Measurements from ENCODE around the gene RDH12. TPM values are rescaled to one million over a fixed set of nuclear protein-coding genes. Genes with fewer than 3 reads are reported as not detected.

RDH12 gene
- total and polyA plus RNA-seq, 9 of the 15 experiments (the other 6 are each of a cell fraction or from before 2014, with no cell fraction given), result 0.03 to 0.29 (median 0.07) TPM; not detected in 2

GRCh38 chr14:67749341-67750084 is 47.8 kb downstream of the RDH12 start:
- peaks cover 28% of the 10 kb centered on the region; the same call in 1 of the 3 replicates for H3K36me3 ChIP-seq (ENCODE audit: control insufficient read depth, insufficient read depth, low read length)
- DNase-seq (ENCODE audit: extremely low read depth in 1 of 4, low spot score in 3 of 4), result no peak
- 80% methylated on average over 5 of the region's 6 CpGs for WGBS (ENCODE audit: insufficient coverage, low coverage, missing lambda C conversion rate)
- no peaks in the 10 kb centered on the region for H3K9me3 ChIP-seq (replicated peaks; ENCODE audit: control insufficient read depth, insufficient read depth, low read depth, low read length)
- no peaks in the 10 kb centered on the region for H3K27me3 ChIP-seq (ENCODE audit: control insufficient read depth in 2 of 2, insufficient read depth in 2 of 2, low read length in 2 of 2)
- FAIRE-seq, result no peak
- H3K79me2 ChIP-seq (ENCODE audit: control insufficient read depth, insufficient read depth, low read length), result no peaks in the 10 kb centered on the region
- H3K4me2 ChIP-seq (ENCODE audit: insufficient read depth, low read length), result no peak overlapping the region
- H3K27ac ChIP-seq (ENCODE audit: extremely low read depth, low read depth, low read length), result no peak overlapping the region
- POLR2A ChIA-PET, result interaction anchor here (0.5 kb wide), 1 partner anchor 33 kb away, joined by 3 read pairs; no protein-coding TSS in a partner anchor
- H3K4me1 ChIP-seq (replicated peaks in 1 of 2; ENCODE audit: control insufficient read depth in 2 of 2, insufficient read depth in 2 of 2, low read length in 2 of 2), result no peaks in the 10 kb centered on the region
- in situ Hi-C loops (cut with MboI) (no loop called here), intact Hi-C loops (cut with micrococcal nuclease) (no loop called here)
- no TSS peak for BruUV-seq (replicated peaks)
- H2AFZ ChIP-seq (ENCODE audit: low read depth, low read length), result no peak overlapping the region
- no peak for ATAC-seq
- no peak overlapping the region for H3K4me3 ChIP-seq
- no peaks in the 10 kb centered on the region for H3K9me1 ChIP-seq (ENCODE audit: control insufficient read depth, insufficient read depth, low read length)
- CTCF ChIA-PET (ENCODE audit: low intra/inter-chr PET ratio), result no interaction called here
- H3K9ac ChIP-seq (ENCODE audit: insufficient read depth in 1 of 2, low read depth in 2 of 2, low read length in 2 of 2), result no peak overlapping the region
- no peaks in the 10 kb centered on the region for H4K20me1 ChIP-seq (replicated peaks; ENCODE audit: control insufficient read depth, insufficient read depth, low read length)
- TF ChIP-seq HSF4 (CRISPR knock-in tag; IDR thresholded peaks at IDR 0.05; ENCODE audit: borderline replicate concordance) (no peak), ZNF263 (CRISPR knock-in tag; IDR thresholded peaks at IDR 0.05; ENCODE audit: borderline replicate concordance) (no peak), POLR2B (IDR thresholded peaks at IDR 0.05; ENCODE audit: low read depth, partially characterized antibody) (no peak), CBX5 (IDR thresholded peaks at IDR 0.05; ENCODE audit: borderline replicate concordance, low read depth) (no peak), ETV6 (IDR thresholded peaks at IDR 0.05; ENCODE audit: borderline replicate concordance in 1 of 2, low read depth in 2 of 2, low read length in 1 of 2) (no peak), ETV6 (CRISPR knock-in tag; IDR thresholded peaks at IDR 0.05; ENCODE audit: borderline replicate concordance) (no peak), ELK3 (CRISPR knock-in tag; IDR thresholded peaks at IDR 0.05) (no peak), COPS2 (conservative IDR thresholded peaks at IDR 0.05) (no peak), THRB (CRISPR knock-in tag; conservative IDR thresholded peaks at IDR 0.05) (no peak), CBX3 (IDR thresholded peaks at IDR 0.05; ENCODE audit: borderline replicate concordance in 1 of 2, low read length in 2 of 2) (no peak), ZHX1 (conservative IDR thresholded peaks at IDR 0.05; ENCODE audit: low read length) (no peak)
- TF ChIP-seq, protein P1, sequence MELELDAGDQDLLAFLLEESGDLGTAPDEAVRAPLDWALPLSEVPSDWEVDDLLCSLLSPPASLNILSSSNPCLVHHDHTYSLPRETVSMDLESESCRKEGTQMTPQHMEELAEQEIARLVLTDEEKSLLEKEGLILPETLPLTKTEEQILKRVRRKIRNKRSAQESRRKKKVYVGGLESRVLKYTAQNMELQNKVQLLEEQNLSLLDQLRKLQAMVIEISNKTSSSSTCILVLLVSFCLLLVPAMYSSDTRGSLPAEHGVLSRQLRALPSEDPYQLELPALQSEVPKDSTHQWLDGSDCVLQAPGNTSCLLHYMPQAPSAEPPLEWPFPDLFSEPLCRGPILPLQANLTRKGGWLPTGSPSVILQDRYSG (tag; conservative IDR thresholded peaks at IDR 0.05; ENCODE audit: low read depth), result no peak
- TF ChIP-seq, protein P2, sequence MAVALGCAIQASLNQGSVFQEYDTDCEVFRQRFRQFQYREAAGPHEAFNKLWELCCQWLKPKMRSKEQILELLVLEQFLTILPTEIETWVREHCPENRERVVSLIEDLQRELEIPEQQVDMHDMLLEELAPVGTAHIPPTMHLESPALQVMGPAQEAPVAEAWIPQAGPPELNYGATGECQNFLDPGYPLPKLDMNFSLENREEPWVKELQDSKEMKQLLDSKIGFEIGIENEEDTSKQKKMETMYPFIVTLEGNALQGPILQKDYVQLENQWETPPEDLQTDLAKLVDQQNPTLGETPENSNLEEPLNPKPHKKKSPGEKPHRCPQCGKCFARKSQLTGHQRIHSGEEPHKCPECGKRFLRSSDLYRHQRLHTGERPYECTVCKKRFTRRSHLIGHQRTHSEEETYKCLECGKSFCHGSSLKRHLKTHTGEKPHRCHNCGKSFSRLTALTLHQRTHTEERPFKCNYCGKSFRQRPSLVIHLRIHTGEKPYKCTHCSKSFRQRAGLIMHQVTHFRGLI (CRISPR knock-in tag; IDR thresholded peaks at IDR 0.05), result no peak

Measured in K562 (cell line).